Measurements from ENCODE around the gene SLC26A11.
"Not testable (repeated sequence)": the region's sequence is repeated elsewhere in the genome, so short reads cannot be mapped to it uniquely, and the experiment has no call there.

The SLC26A11 gene

GRCh38 chr17:80263253-80264204, 43.3 kb downstream of the SLC26A11 start:
- DNase-seq, result peak; percentile 92

- DNase-seq, result peak; percentile 88
Measured at GRCh38 chr17:80264205-80265075, 44.2 kb downstream of the SLC26A11 start.

- DNase-seq, result peak; percentile 86
Measured at GRCh38 chr17:80265205-80266068, 45.2 kb downstream of the SLC26A11 start.

- DNase-seq, result no peak
Measured at GRCh38 chr17:80267391-80267790, 47.2 kb downstream of the SLC26A11 start.

GRCh38 chr17:80268427-80268826, 48.2 kb downstream of the SLC26A11 start:
- no peak for DNase-seq

GRCh38 chr17:80269405-80269807, 49.2 kb downstream of the SLC26A11 start:
- no peak for DNase-seq

- no peak for DNase-seq
Measured at GRCh38 chr17:80270104-80270503, 49.9 kb downstream of the SLC26A11 start.

- DNase-seq, result peak; percentile 80
Measured at GRCh38 chr17:80270836-80271235, 50.6 kb downstream of the SLC26A11 start.

- DNase-seq, result no peak
Measured at GRCh38 chr17:80272366-80272765, 52.1 kb downstream of the SLC26A11 start.

GRCh38 chr17:80274331-80274730, 54.1 kb downstream of the SLC26A11 start:
- no peak for DNase-seq

- DNase-seq, result no peak
Measured at GRCh38 chr17:80274871-80275449, 54.7 kb downstream of the SLC26A11 start.

GRCh38 chr17:80275857-80276256, 55.6 kb downstream of the SLC26A11 start:
- not testable (repeated sequence) for DNase-seq

GRCh38 chr17:80277751-80278671, 57.8 kb downstream of the SLC26A11 start:
- no peak for DNase-seq

- no peak for DNase-seq
Measured at GRCh38 chr17:80279895-80280294, 59.7 kb downstream of the SLC26A11 start.

GRCh38 chr17:80281516-80281915, 61.3 kb downstream of the SLC26A11 start:
- DNase-seq, result no peak

- no peak for DNase-seq
Measured at GRCh38 chr17:80283116-80283852, 63.1 kb downstream of the SLC26A11 start.

GRCh38 chr17:80284631-80285030, 64.4 kb downstream of the SLC26A11 start:
- DNase-seq, result no peak

- no peak for DNase-seq
Measured at GRCh38 chr17:80285237-80285920, 65.2 kb downstream of the SLC26A11 start.

- no peak for DNase-seq
Measured at GRCh38 chr17:80286638-80286960, 66.4 kb downstream of the SLC26A11 start.

- DNase-seq, result no peak
Measured at GRCh38 chr17:80287038-80287437, 66.8 kb downstream of the SLC26A11 start.
